ENCODE results near the gene SLC25A27.

Gene SLC25A27

GRCh38 chr6:46628976-46629375, 23.8 kb upstream of the SLC25A27 start:
- no peaks in the 10 kb centered on the region for H3K9me2 ChIP-seq (replicated peaks; ENCODE audit: insufficient read depth, low read length)
- H3K4me2 ChIP-seq (ENCODE audit: low read depth, low read length, poor library complexity, severe bottlenecking): peak overlapping the region; percentile 8
- no peak overlapping the region for H3K4me3 ChIP-seq (ENCODE audit: insufficient read depth, low read length, poor library complexity, severe bottlenecking)
- H3K79me2 ChIP-seq (ENCODE audit: insufficient read depth, low read length): peaks cover 13% of the 10 kb centered on the region; the same call in 1 of the 2 replicates
- H3K36me3 ChIP-seq (ENCODE audit: low read length): peaks cover 45% of the 10 kb centered on the region
- no peaks in the 10 kb centered on the region for H3K27me3 ChIP-seq (ENCODE audit: low read length)
- no peak overlapping the region for H2AFZ ChIP-seq (ENCODE audit: low read depth, low read length, severe bottlenecking)
- no peaks in the 10 kb centered on the region for H4K20me1 ChIP-seq (ENCODE audit: low read depth, low read length)
- H3F3A ChIP-seq (ENCODE audit: insufficient read depth): peaks cover 60% of the 10 kb centered on the region
- peak overlapping the region; percentile 96 for H3K27ac ChIP-seq (ENCODE audit: low read depth, low read length)
- no peak overlapping the region for H3K9ac ChIP-seq (ENCODE audit: low read length)
- no peaks in the 10 kb centered on the region for H3K9me3 ChIP-seq (ENCODE audit: insufficient read depth, low read length)
- TF ChIP-seq EZH2phosphoT487 (conservative IDR thresholded peaks at IDR 0.05; ENCODE audit: low read length) (no peak), CTCF (IDR thresholded peaks at IDR 0.05; ENCODE audit: insufficient read depth, low read length, poor library complexity, severe bottlenecking) (no peak)

GRCh38 chr6:46629691-46630090, 23.1 kb upstream of the SLC25A27 start:
- Histone ChIP-seq H3K9me3 (ENCODE audit: insufficient read depth, low read length) (no peaks in the 10 kb centered on the region), H3K4me3 (ENCODE audit: insufficient read depth, low read length, poor library complexity, severe bottlenecking) (no peak overlapping the region), H3F3A (ENCODE audit: insufficient read depth) (peaks cover 60% of the 10 kb centered on the region), H3K27ac (ENCODE audit: low read depth, low read length) (peak overlapping the region; percentile 96), H3K9ac (ENCODE audit: low read length) (no peak overlapping the region), H3K79me2 (ENCODE audit: insufficient read depth, low read length) (peaks cover 17% of the 10 kb centered on the region; the same call in 1 of the 2 replicates), H3K27me3 (ENCODE audit: low read length) (no peaks in the 10 kb centered on the region), H3K9me2 (replicated peaks; ENCODE audit: insufficient read depth, low read length) (no peaks in the 10 kb centered on the region), H4K20me1 (ENCODE audit: low read depth, low read length) (no peaks in the 10 kb centered on the region), H3K36me3 (ENCODE audit: low read length) (peaks cover 38% of the 10 kb centered on the region), H2AFZ (ENCODE audit: low read depth, low read length, severe bottlenecking) (no peak overlapping the region), H3K4me2 (ENCODE audit: low read depth, low read length, poor library complexity, severe bottlenecking) (peak overlapping the region; percentile 8)
- TF ChIP-seq EZH2phosphoT487 (conservative IDR thresholded peaks at IDR 0.05; ENCODE audit: low read length): no peak
- TF ChIP-seq CTCF (IDR thresholded peaks at IDR 0.05; ENCODE audit: insufficient read depth, low read length, poor library complexity, severe bottlenecking): no peak

GRCh38 chr6:46632053-46632452, 20.7 kb upstream of the SLC25A27 start:
- no peaks in the 10 kb centered on the region for H4K20me1 ChIP-seq (ENCODE audit: low read depth, low read length)
- peaks cover 66% of the 10 kb centered on the region for H3F3A ChIP-seq (ENCODE audit: insufficient read depth)
- peak overlapping the region; percentile 24 for H3K4me2 ChIP-seq (ENCODE audit: low read depth, low read length, poor library complexity, severe bottlenecking)
- H3K9me3 ChIP-seq (ENCODE audit: insufficient read depth, low read length): no peaks in the 10 kb centered on the region
- TF ChIP-seq EZH2phosphoT487 (conservative IDR thresholded peaks at IDR 0.05; ENCODE audit: low read length) (no peak), CTCF (IDR thresholded peaks at IDR 0.05; ENCODE audit: insufficient read depth, low read length, poor library complexity, severe bottlenecking) (no peak)
- H3K27ac ChIP-seq (ENCODE audit: low read depth, low read length): peak overlapping the region; percentile 96
- no peaks in the 10 kb centered on the region for H3K27me3 ChIP-seq (ENCODE audit: low read length)
- H2AFZ ChIP-seq (ENCODE audit: low read depth, low read length, severe bottlenecking): peak overlapping the region; percentile 3
- H3K9me2 ChIP-seq (replicated peaks; ENCODE audit: insufficient read depth, low read length): no peaks in the 10 kb centered on the region
- peaks cover 37% of the 10 kb centered on the region for H3K79me2 ChIP-seq (ENCODE audit: insufficient read depth, low read length)
- no peak overlapping the region for H3K4me3 ChIP-seq (ENCODE audit: insufficient read depth, low read length, poor library complexity, severe bottlenecking)
- H3K36me3 ChIP-seq (ENCODE audit: low read length): peaks cover 40% of the 10 kb centered on the region
- peak overlapping the region; percentile 15 for H3K9ac ChIP-seq (ENCODE audit: low read length)

All from SU-DHL-6 (cell line).